WTC11 (cell line): ENCODE measurements around the gene CCND1. TPM values are rescaled to one million over a fixed set of nuclear protein-coding genes. Genes with fewer than 3 reads are reported as not detected.
A peak's percentile ranks its signal among the peaks of the same experiment; 100 is the strongest.

Experiments used
- ATAC-seq: fragments of 200-7000 bp; cut with Tn5 transposase; 2 replicates; pipeline ENCODE4 v1.10.0; 2021; ENCODE audit warnings: mild to moderate bottlenecking, moderate library complexity
- CTCF ChIA-PET: fragments of 300-600 bp; sonication (Branson Sonifier 250); formaldehyde crosslinking; loops from one replicate; lab custom pipeline; 2021; ENCODE audit warnings: antibody characterized with exemption; lab: Charles Lee
- POLR2A ChIA-PET: fragments of 350-600 bp; sonication (Branson Sonifier 250); formaldehyde crosslinking; loops from one replicate; lab custom pipeline; 2021; ENCODE audit warnings: antibody characterized with exemption; lab: Charles Lee
- DNase-seq: peaks from one replicate; pipeline ENCODE4 v3.0.0; 2021; ENCODE audit warnings: low spot score
- H3K27ac Mint-ChIP-seq: 2 replicates; pipeline ENCODE4 v1.8.0; 2021; ENCODE audit warnings: mixed read lengths
- H3K27me3 Mint-ChIP-seq: 2 replicates; pipeline ENCODE4 v1.8.0; 2021; ENCODE audit warnings: low read depth, mild to moderate bottlenecking, moderate library complexity, mixed read lengths
- H3K36me3 Mint-ChIP-seq: 2 replicates; pipeline ENCODE4 v1.8.0; 2021; ENCODE audit warnings: mixed read lengths
- H3K4me1 Mint-ChIP-seq: 2 replicates; pipeline ENCODE4 v1.8.0; 2022; ENCODE audit warnings: mixed read lengths
- H3K4me3 Mint-ChIP-seq: 2 replicates; pipeline ENCODE4 v1.8.0; 2021; ENCODE audit warnings: mild to moderate bottlenecking, moderate library complexity, mixed read lengths
- H3K9me3 Mint-ChIP-seq: 2 replicates; pipeline ENCODE4 v1.8.0; 2021; ENCODE audit warnings: mixed read lengths
- ARID4B ChIP-seq: sonication (generic); formaldehyde crosslinking; IDR thresholded peaks from 2 replicates; pipeline ENCODE4 v1.8.0; 2023; ENCODE audit warnings: missing genetic modification reagents, mild to moderate bottlenecking, borderline replicate concordance
- ESRRA ChIP-seq: sonication (generic); formaldehyde crosslinking; IDR thresholded peaks from 2 replicates; pipeline ENCODE4 v1.8.1; 2022; ENCODE audit warnings: mild to moderate bottlenecking, missing genetic modification reagents, borderline replicate concordance
- NFATC4 ChIP-seq: fragments of 250-450 bp; sonication (Bioruptor Pico); IDR thresholded peaks from 2 replicates; pipeline ENCODE4 v1.9.0; 2021; ENCODE audit warnings: mild to moderate bottlenecking
- NFYB ChIP-seq: sonication (generic); formaldehyde crosslinking; conservative IDR thresholded peaks from 2 replicates; pipeline ENCODE4 v1.8.0; 2022; ENCODE audit warnings: low read depth, missing genetic modification reagents
- SP1 ChIP-seq: sonication (generic); formaldehyde crosslinking; conservative IDR thresholded peaks from 2 replicates; pipeline ENCODE4 v1.8.1; 2022; ENCODE audit warnings: missing genetic modification reagents
- total RNA-seq: library from RNA; stranded (reverse); gene quantifications from 3 replicates; pipeline ENCODE4 v1.2.3, GENCODE V29; 2021
- TF ChIP-seq, protein P1 (sequence below): sonication (generic); formaldehyde crosslinking; IDR thresholded peaks from 2 replicates; pipeline ENCODE4 v1.8.1; 2023; ENCODE audit warnings: mild to moderate bottlenecking, missing genetic modification reagents, moderate library complexity
- TF ChIP-seq, protein P2 (sequence below): sonication (generic); formaldehyde crosslinking; IDR thresholded peaks from 2 replicates; pipeline ENCODE4 v1.8.0; 2022; ENCODE audit warnings: mild to moderate bottlenecking, missing genetic modification reagents
- TF ChIP-seq, protein P3 (sequence below): sonication (generic); formaldehyde crosslinking; IDR thresholded peaks from 2 replicates; pipeline ENCODE4 v1.8.0; 2022; ENCODE audit warnings: mild to moderate bottlenecking, missing genetic modification reagents
- TF ChIP-seq, protein P4 (sequence below): sonication (generic); formaldehyde crosslinking; IDR thresholded peaks from 2 replicates; pipeline ENCODE4 v1.8.1; 2023; ENCODE audit warnings: mild to moderate bottlenecking, missing genetic modification reagents
- TF ChIP-seq, protein P5 (sequence below): sonication (generic); formaldehyde crosslinking; IDR thresholded peaks from 2 replicates; pipeline ENCODE4 v1.8.1; 2023; ENCODE audit warnings: mild to moderate bottlenecking, missing genetic modification reagents

CCND1 gene
- total RNA-seq, 1 experiment from 2014 or later: 212 TPM

GRCh38 chr11:69697861-69698260 lies 56.9 kb downstream of the CCND1 start:
- Mint-ChIP-seq H3K27ac (peak overlapping the region; percentile 80), H3K36me3 (peaks cover 13% of the 10 kb centered on the region), H3K4me3 (no peak overlapping the region), H3K27me3 (no peaks in the 10 kb centered on the region), H3K4me1 (peaks cover 46% of the 10 kb centered on the region), H3K9me3 (no peaks in the 10 kb centered on the region)
- ATAC-seq: no peak
- TF ChIP-seq NFATC4 (CRISPR knock-in tag): peak; percentile 24; the same call in 1 of the 2 replicates
- no peak for TF ChIP-seq ESRRA (CRISPR knock-in tag)
- ChIA-PET CTCF (interaction anchor here (0.6 kb wide), 1 partner anchor 11 kb away, joined by 3 read pairs; no protein-coding TSS in a partner anchor), POLR2A (no interaction called here)
- DNase-seq: no peak

GRCh38 chr11:69698362-69698761 lies 57.4 kb downstream of the CCND1 start:
- no peak overlapping the region for H3K4me3 Mint-ChIP-seq
- H3K4me1 Mint-ChIP-seq: peaks cover 46% of the 10 kb centered on the region
- ATAC-seq (no peak), DNase-seq (no peak)
- no peak overlapping the region for H3K27ac Mint-ChIP-seq
- no peaks in the 10 kb centered on the region for H3K9me3 Mint-ChIP-seq
- H3K36me3 Mint-ChIP-seq: peaks cover 13% of the 10 kb centered on the region
- ChIA-PET POLR2A (no interaction called here), CTCF (interaction anchor here (0.6 kb wide), 1 partner anchor 479 kb away, joined by 4 read pairs; no protein-coding TSS in a partner anchor)
- TF ChIP-seq NFYB (no peak), SP1 (CRISPR knock-in tag) (no peak), ARID4B (CRISPR knock-in tag) (no peak)
- TF ChIP-seq, protein P1, sequence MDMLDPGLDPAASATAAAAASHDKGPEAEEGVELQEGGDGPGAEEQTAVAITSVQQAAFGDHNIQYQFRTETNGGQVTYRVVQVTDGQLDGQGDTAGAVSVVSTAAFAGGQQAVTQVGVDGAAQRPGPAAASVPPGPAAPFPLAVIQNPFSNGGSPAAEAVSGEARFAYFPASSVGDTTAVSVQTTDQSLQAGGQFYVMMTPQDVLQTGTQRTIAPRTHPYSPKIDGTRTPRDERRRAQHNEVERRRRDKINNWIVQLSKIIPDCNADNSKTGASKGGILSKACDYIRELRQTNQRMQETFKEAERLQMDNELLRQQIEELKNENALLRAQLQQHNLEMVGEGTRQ (CRISPR knock-in tag): no peak
- TF ChIP-seq, protein P2, sequence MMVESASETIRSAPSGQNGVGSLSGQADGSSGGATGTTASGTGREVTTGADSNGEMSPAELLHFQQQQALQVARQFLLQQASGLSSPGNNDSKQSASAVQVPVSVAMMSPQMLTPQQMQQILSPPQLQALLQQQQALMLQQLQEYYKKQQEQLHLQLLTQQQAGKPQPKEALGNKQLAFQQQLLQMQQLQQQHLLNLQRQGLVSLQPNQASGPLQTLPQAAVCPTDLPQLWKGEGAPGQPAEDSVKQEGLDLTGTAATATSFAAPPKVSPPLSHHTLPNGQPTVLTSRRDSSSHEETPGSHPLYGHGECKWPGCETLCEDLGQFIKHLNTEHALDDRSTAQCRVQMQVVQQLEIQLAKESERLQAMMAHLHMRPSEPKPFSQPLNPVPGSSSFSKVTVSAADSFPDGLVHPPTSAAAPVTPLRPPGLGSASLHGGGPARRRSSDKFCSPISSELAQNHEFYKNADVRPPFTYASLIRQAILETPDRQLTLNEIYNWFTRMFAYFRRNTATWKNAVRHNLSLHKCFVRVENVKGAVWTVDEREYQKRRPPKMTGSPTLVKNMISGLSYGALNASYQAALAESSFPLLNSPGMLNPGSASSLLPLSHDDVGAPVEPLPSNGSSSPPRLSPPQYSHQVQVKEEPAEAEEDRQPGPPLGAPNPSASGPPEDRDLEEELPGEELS (CRISPR knock-in tag): no peak
- TF ChIP-seq, protein P3, sequence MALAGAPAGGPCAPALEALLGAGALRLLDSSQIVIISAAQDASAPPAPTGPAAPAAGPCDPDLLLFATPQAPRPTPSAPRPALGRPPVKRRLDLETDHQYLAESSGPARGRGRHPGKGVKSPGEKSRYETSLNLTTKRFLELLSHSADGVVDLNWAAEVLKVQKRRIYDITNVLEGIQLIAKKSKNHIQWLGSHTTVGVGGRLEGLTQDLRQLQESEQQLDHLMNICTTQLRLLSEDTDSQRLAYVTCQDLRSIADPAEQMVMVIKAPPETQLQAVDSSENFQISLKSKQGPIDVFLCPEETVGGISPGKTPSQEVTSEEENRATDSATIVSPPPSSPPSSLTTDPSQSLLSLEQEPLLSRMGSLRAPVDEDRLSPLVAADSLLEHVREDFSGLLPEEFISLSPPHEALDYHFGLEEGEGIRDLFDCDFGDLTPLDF (CRISPR knock-in tag): no peak
- TF ChIP-seq, protein P4, sequence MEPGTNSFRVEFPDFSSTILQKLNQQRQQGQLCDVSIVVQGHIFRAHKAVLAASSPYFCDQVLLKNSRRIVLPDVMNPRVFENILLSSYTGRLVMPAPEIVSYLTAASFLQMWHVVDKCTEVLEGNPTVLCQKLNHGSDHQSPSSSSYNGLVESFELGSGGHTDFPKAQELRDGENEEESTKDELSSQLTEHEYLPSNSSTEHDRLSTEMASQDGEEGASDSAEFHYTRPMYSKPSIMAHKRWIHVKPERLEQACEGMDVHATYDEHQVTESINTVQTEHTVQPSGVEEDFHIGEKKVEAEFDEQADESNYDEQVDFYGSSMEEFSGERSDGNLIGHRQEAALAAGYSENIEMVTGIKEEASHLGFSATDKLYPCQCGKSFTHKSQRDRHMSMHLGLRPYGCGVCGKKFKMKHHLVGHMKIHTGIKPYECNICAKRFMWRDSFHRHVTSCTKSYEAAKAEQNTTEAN: no peak
- TF ChIP-seq, protein P5, sequence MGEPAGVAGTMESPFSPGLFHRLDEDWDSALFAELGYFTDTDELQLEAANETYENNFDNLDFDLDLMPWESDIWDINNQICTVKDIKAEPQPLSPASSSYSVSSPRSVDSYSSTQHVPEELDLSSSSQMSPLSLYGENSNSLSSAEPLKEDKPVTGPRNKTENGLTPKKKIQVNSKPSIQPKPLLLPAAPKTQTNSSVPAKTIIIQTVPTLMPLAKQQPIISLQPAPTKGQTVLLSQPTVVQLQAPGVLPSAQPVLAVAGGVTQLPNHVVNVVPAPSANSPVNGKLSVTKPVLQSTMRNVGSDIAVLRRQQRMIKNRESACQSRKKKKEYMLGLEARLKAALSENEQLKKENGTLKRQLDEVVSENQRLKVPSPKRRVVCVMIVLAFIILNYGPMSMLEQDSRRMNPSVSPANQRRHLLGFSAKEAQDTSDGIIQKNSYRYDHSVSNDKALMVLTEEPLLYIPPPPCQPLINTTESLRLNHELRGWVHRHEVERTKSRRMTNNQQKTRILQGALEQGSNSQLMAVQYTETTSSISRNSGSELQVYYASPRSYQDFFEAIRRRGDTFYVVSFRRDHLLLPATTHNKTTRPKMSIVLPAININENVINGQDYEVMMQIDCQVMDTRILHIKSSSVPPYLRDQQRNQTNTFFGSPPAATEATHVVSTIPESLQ (CRISPR knock-in tag): no peak
- H3K27me3 Mint-ChIP-seq: no peaks in the 10 kb centered on the region
